Transverse colon (tissue), 4 donors: ENCODE measurements around the gene CYP4F12. TPM values are rescaled to one million over a fixed set of nuclear protein-coding genes. Genes with fewer than 3 reads are reported as not detected.

Experiments
- DNase-seq: peaks from one replicate; pipeline ENCODE4 v3.0.0-alpha.2; 2019
- H3K27ac ChIP-seq, 4 donors: fragments of 200-600 bp; sonication (generic); 2 replicates each; pipeline ENCODE4 v1.5.1; 2016 to 2018; ENCODE audit warnings: inconsistent platforms in 4 of 4
- H3K27me3 ChIP-seq: fragments of 200-600 bp; sonication (generic); 2 replicates; pipeline ENCODE4 v1.5.1; 2017; ENCODE audit warnings: inconsistent platforms
- H3K36me3 ChIP-seq, 4 donors: fragments of 200-600 bp; sonication (generic); 2 replicates each; pipeline ENCODE4 v1.5.1; 2017 to 2019; ENCODE audit warnings: inconsistent platforms in 4 of 4
- H3K4me1 ChIP-seq, 4 donors: fragments of 200-600 bp; sonication (generic); 2 replicates each; pipeline ENCODE4 v1.5.1; 2017 to 2020; ENCODE audit warnings: inconsistent platforms in 4 of 4
- H3K4me3 ChIP-seq, 4 donors: fragments of 200-600 bp; sonication (generic); 1 replicate in 1 of 4; 2 replicates in 3 of 4; pipeline versions ENCODE4 v1.5.1 to v1.6.1; 2017 to 2019; ENCODE audit warnings: inconsistent platforms in 4 of 4
- H3K9me3 ChIP-seq, 2 donors: fragments of 200-600 bp; sonication (generic); 2 replicates each; pipeline ENCODE4 v1.5.1; 2017 to 2019; ENCODE audit warnings: inconsistent platforms in 2 of 2
- CTCF ChIP-seq, 5 experiments: fragments of 200-600 bp in 3 of 5; fragments of 450-650 bp in 2 of 5; sonication (generic) in 3 of 5; IDR thresholded peaks; 1 replicate in 2 of 5; 2 replicates in 3 of 5; pipeline ENCODE4 v1.5.1; 2016 to 2017; ENCODE audit warnings: antibody characterized with exemption in 5 of 5, inconsistent platforms in 3 of 5, mild to moderate bottlenecking in 2 of 5, moderate library complexity in 1 of 5
- EP300 ChIP-seq: sonication (generic); formaldehyde crosslinking; IDR thresholded peaks from one replicate; pipeline ENCODE4 v1.6.1; 2017; ENCODE audit warnings: antibody characterized with exemption, low read depth
- POLR2A ChIP-seq: fragments of 450-650 bp; IDR thresholded peaks from one replicate; pipeline ENCODE4 v1.6.1; 2016; ENCODE audit warnings: antibody characterized with exemption, mild to moderate bottlenecking, moderate library complexity
- POLR2AphosphoS5 ChIP-seq, 3 donors: sonication (generic); formaldehyde crosslinking; IDR thresholded peaks; one replicate each; pipeline ENCODE4 v1.6.1; 2016; ENCODE audit warnings: antibody characterized with exemption in 3 of 3
- WGBS, 2 donors: methylation state at CpG; one replicate each; pipeline ENCODE4 v1.1.5; 2018; ENCODE audit warnings: low coverage in 1 of 2; 5-methylcytosine and 5-hydroxymethylcytosine counted together
- in situ Hi-C, 4 donors: fragments of 200-750 bp; cut with MboI; loops; one replicate each; pipeline versions ENCODE4 v1.15.0 to v1.15.1; 2017; ENCODE audit warnings: low sequenced_read_pairs in 3 of 4, low pct_ligation_motif_present in 1 of 4, low pct_unique_long_range_greater_than_20kb in 1 of 4
- intact Hi-C: fragments of 100-400 bp; cut with DNase I; formaldehyde crosslinking; loops from one replicate; pipeline ENCODE4 v1.15.1; 2023; ENCODE audit warnings: low total_unique reads
- total RNA-seq, 4 donors: library from RNA; depleted of rRNA; stranded (reverse); fragments of >200 nt; gene quantifications; one replicate each; pipeline ENCODE4 v1.1.0, GENCODE V29; 2016

CYP4F12 gene
- total RNA-seq, 4 donors from 2014 or later: 229 to 406 (median 273) TPM

DNA sequence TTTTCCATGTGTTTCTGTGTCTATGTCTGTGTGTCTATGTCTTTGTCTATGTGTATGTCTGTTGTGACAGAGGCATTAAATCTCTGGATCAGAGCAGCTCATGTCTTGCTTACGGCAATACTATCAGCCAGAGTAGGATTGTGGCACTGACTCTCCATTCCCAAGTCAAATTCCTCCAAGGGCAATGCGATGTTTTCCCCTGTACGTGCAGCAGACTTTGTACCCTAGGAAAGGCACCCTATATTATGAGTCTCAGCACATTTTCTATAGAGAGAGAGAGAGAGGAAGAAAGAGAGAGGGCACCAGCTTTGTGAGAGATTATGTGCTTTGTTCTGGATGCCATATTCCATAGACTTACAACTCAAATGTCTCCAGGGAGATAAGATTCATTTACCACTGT is 21.1 kb upstream of the CYP4F12 start:
- no peaks in the 10 kb centered on the region for H3K9me3 ChIP-seq
- WGBS, 2 donors: 67 to 100% methylated on average over 1 to 3 of the region's 3 CpGs
- no peaks in the 10 kb centered on the region for H3K36me3 ChIP-seq
- in situ Hi-C loops: no loop called here
- peaks cover 1% of the 10 kb centered on the region for H3K27me3 ChIP-seq
- H3K4me1 ChIP-seq: no peaks in the 10 kb centered on the region
- no peak for DNase-seq
- no peak overlapping the region for H3K4me3 ChIP-seq
- no peak overlapping the region for H3K27ac ChIP-seq
- TF ChIP-seq POLR2AphosphoS5 (IDR thresholded peaks at IDR 0.05) (no peak), CTCF (IDR thresholded peaks at IDR 0.05) (no peak), POLR2A (no peak), EP300 (no peak)
- intact Hi-C loops: no loop called here

- Histone ChIP-seq H3K27me3 (peaks cover 6% of the 10 kb centered on the region), H3K4me1 (no peaks in the 10 kb centered on the region), H3K27ac (no peak overlapping the region), H3K4me3 (no peak overlapping the region), H3K9me3 (no peaks in the 10 kb centered on the region), H3K36me3 (no peaks in the 10 kb centered on the region)
- TF ChIP-seq CTCF (IDR thresholded peaks at IDR 0.05) (no peak), POLR2A (no peak), POLR2AphosphoS5 (IDR thresholded peaks at IDR 0.05) (no peak), EP300 (no peak)
- in situ Hi-C loops: no loop called here
- no peak for DNase-seq
- 63 to 90% methylated on average over 2 to 8 of the region's 8 CpGs for WGBS, 2 donors
- intact Hi-C loops: no loop called here
Observed at GRCh38 chr19:15652559-15653278, 20.2 kb upstream of the CYP4F12 start.

DNA sequence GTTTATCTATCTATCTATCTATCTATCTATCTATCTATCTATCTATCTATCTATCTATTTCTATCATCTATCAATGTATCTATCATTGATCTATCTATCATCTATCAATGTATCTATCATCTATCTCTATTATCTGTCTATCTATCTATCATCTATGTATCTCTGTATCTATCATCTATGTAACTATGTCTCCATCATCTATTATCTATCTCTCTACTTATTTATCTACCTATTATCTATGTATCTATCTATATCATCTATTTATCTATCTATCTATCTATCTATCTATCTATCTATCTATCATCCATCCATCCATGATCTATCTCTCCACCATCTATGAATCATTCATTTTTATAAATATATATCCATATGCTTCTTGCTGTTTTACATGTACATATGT is 16.4 kb upstream of the CYP4F12 start:
- H3K9me3 ChIP-seq: no peaks in the 10 kb centered on the region
- TF ChIP-seq EP300: no peak
- no peak for TF ChIP-seq POLR2AphosphoS5 (IDR thresholded peaks at IDR 0.05)
- TF ChIP-seq CTCF (IDR thresholded peaks at IDR 0.05): no peak
- no peak for TF ChIP-seq POLR2A
- no peaks in the 10 kb centered on the region for H3K4me1 ChIP-seq
- in situ Hi-C loops (no loop called here), intact Hi-C loops (no loop called here)
- no peaks in the 10 kb centered on the region for H3K36me3 ChIP-seq
- DNase-seq: no peak
- H3K27ac ChIP-seq: no peak overlapping the region
- H3K4me3 ChIP-seq: no peak overlapping the region
- peaks cover 14% of the 10 kb centered on the region for H3K27me3 ChIP-seq

GRCh38 chr19:15663247-15663646 is 9.6 kb upstream of the CYP4F12 start:
- TF ChIP-seq EP300: no peak
- TF ChIP-seq POLR2AphosphoS5 (IDR thresholded peaks at IDR 0.05): no peak
- no peak for TF ChIP-seq POLR2A
- TF ChIP-seq CTCF (IDR thresholded peaks at IDR 0.05): no peak
- H3K9me3 ChIP-seq: no peaks in the 10 kb centered on the region
- no peak overlapping the region for H3K27ac ChIP-seq
- WGBS, 2 donors: 83 to 100% methylated on average over 1 to 4 of the region's 4 CpGs
- H3K4me1 ChIP-seq: peaks cover 0 to 6% (median 0%) of the 10 kb centered on the region in 4 donors
- peaks cover 2% of the 10 kb centered on the region for H3K27me3 ChIP-seq
- intact Hi-C loops: no loop called here
- no peaks in the 10 kb centered on the region for H3K36me3 ChIP-seq
- in situ Hi-C loops: no loop called here
- H3K4me3 ChIP-seq: no peak overlapping the region
- DNase-seq: no peak
